Measurements from ENCODE around the gene SASS6. TPM values are rescaled to one million over a fixed set of nuclear protein-coding genes. Genes with fewer than 3 reads are reported as not detected.
A peak's percentile ranks its signal among the peaks of the same experiment; 100 is the strongest.

The SASS6 gene
- total and polyA plus RNA-seq, 10 of the 15 experiments (the other 5 are each of a cell fraction or from before 2014, with no cell fraction given), result 6.6 to 17.9 (median 10.2) TPM

DNA sequence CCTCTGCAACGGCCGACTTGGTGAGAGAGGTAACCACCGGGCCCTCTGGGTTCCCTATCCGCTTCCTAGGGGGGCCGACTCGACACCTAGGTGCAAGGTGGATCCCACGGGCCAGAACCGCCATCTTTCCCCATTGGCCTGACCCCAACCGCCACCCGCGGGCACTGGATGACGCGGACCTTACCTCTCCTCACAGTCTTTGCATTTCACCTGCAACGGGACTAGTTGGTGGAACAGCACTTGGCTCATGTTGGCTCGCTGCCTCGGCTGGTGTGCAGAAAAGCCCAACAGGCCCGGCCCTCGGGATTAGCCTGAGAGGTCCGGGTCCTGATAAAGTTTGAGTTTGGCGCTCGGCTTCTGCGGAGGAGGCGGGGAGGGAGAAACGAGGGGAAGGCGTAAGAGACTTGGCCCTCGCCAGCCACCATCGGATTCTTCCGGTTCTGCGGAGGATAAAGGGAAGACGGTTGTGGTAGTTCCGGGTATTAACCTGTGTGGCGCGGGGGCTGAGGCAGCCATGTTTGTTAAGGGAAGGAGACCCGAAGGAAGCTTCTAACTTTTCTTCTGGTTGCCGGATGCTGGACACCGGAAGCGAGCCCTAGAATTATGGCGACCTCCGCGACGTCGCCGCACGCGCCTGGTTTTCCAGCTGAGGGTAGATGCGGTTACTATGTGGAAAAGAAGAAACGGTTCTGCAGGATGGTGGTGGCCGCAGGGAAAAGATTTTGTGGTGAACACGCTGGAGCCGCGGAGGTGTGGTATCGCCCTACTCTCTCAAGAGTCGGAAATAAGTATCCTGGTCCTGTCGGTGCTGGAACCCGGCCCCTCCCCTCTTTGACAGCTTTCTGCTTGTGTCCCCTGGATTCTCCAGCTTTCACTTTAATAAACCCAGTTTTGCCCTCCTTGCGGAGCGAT lies at the start of gene SASS6, which contains the start of gene TRMT13 (continued):
- no peak for TF ChIP-seq USF2 (IDR thresholded peaks at IDR 0.05; ENCODE audit: borderline replicate concordance, low read depth, low read length)
- no peak for TF ChIP-seq ZNF217 (IDR thresholded peaks at IDR 0.05)
- peak; percentile 99 for TF ChIP-seq MXI1 (IDR thresholded peaks at IDR 0.05; ENCODE audit: low read depth, low read length)
- TF ChIP-seq, protein P1, sequence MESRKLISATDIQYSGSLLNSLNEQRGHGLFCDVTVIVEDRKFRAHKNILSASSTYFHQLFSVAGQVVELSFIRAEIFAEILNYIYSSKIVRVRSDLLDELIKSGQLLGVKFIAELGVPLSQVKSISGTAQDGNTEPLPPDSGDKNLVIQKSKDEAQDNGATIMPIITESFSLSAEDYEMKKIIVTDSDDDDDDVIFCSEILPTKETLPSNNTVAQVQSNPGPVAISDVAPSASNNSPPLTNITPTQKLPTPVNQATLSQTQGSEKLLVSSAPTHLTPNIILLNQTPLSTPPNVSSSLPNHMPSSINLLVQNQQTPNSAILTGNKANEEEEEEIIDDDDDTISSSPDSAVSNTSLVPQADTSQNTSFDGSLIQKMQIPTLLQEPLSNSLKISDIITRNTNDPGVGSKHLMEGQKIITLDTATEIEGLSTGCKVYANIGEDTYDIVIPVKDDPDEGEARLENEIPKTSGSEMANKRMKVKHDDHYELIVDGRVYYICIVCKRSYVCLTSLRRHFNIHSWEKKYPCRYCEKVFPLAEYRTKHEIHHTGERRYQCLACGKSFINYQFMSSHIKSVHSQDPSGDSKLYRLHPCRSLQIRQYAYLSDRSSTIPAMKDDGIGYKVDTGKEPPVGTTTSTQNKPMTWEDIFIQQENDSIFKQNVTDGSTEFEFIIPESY (IDR thresholded peaks at IDR 0.05), result no peak
- TF ChIP-seq IKZF1 (conservative IDR thresholded peaks at IDR 0.05), result peak; percentile 97
- TF ChIP-seq CREM (IDR thresholded peaks at IDR 0.05; ENCODE audit: low read depth), result peak; percentile 94
- TF ChIP-seq EZH2 (IDR thresholded peaks at IDR 0.05; ENCODE audit: borderline replicate concordance, control insufficient read depth, low read depth, low read length), result no peak
- peak; percentile 73 for TF ChIP-seq POLR2AphosphoS5 (IDR thresholded peaks at IDR 0.05; ENCODE audit: low read length)
- 0 out of 2 replicates have a peak, but pooled peaks have one; percentile 50 for TF ChIP-seq DPF2 (IDR thresholded peaks at IDR 0.05)
- TF ChIP-seq, protein P2, sequence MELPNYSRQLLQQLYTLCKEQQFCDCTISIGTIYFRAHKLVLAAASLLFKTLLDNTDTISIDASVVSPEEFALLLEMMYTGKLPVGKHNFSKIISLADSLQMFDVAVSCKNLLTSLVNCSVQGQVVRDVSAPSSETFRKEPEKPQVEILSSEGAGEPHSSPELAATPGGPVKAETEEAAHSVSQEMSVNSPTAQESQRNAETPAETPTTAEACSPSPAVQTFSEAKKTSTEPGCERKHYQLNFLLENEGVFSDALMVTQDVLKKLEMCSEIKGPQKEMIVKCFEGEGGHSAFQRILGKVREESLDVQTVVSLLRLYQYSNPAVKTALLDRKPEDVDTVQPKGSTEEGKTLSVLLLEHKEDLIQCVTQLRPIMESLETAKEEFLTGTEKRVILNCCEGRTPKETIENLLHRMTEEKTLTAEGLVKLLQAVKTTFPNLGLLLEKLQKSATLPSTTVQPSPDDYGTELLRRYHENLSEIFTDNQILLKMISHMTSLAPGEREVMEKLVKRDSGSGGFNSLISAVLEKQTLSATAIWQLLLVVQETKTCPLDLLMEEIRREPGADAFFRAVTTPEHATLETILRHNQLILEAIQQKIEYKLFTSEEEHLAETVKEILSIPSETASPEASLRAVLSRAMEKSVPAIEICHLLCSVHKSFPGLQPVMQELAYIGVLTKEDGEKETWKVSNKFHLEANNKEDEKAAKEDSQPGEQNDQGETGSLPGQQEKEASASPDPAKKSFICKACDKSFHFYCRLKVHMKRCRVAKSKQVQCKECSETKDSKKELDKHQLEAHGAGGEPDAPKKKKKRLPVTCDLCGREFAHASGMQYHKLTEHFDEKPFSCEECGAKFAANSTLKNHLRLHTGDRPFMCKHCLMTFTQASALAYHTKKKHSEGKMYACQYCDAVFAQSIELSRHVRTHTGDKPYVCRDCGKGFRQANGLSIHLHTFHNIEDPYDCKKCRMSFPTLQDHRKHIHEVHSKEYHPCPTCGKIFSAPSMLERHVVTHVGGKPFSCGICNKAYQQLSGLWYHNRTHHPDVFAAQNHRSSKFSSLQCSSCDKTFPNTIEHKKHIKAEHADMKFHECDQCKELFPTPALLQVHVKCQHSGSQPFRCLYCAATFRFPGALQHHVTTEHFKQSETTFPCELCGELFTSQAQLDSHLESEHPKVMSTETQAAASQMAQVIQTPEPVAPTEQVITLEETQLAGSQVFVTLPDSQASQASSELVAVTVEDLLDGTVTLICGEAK (IDR thresholded peaks at IDR 0.05; ENCODE audit: borderline replicate concordance), result peak; percentile 95
- peak; percentile 99 for TF ChIP-seq YY1 (IDR thresholded peaks at IDR 0.05; ENCODE audit: low read depth, low read length)
- TF ChIP-seq ZBED1 (IDR thresholded peaks at IDR 0.05; ENCODE audit: borderline replicate concordance), result 0 out of 2 replicates have a peak, but pooled peaks have one; percentile 35
- TF ChIP-seq, protein P3, sequence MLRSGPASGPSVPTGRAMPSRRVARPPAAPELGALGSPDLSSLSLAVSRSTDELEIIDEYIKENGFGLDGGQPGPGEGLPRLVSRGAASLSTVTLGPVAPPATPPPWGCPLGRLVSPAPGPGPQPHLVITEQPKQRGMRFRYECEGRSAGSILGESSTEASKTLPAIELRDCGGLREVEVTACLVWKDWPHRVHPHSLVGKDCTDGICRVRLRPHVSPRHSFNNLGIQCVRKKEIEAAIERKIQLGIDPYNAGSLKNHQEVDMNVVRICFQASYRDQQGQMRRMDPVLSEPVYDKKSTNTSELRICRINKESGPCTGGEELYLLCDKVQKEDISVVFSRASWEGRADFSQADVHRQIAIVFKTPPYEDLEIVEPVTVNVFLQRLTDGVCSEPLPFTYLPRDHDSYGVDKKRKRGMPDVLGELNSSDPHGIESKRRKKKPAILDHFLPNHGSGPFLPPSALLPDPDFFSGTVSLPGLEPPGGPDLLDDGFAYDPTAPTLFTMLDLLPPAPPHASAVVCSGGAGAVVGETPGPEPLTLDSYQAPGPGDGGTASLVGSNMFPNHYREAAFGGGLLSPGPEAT (IDR thresholded peaks at IDR 0.05; ENCODE audit: low read depth), result peak; percentile 89
- peak; percentile 85 for TF ChIP-seq NR2C1 (IDR thresholded peaks at IDR 0.05)

Measured in GM12878 (cell line).